Measurements from ENCODE around the gene PARVB. TPM values are rescaled to one million over a fixed set of nuclear protein-coding genes. Genes with fewer than 3 reads are reported as not detected.
A peak's percentile ranks its signal among the peaks of the same experiment; 100 is the strongest.

PARVB gene
- total and polyA plus RNA-seq, 10 of the 15 experiments (the other 5 are each of a cell fraction or from before 2014, with no cell fraction given) = 5.2 to 264 (median 76.0) TPM

GRCh38 chr22:44186737-44187136, 162.6 kb downstream of the PARVB start:
- peaks cover 0 to 2% of the 10 kb centered on the region in 2 experiments; a peak in 1 of 4 replicates for H3K36me3 ChIP-seq (ENCODE audit: control insufficient read depth in 2 of 2, insufficient read depth in 2 of 2, low read length in 1 of 2)
- no peak overlapping the region for H3K27ac ChIP-seq (ENCODE audit: control insufficient read depth, insufficient read depth)
- H4K20me1 ChIP-seq (ENCODE audit: control insufficient read depth, insufficient read depth) = no peaks in the 10 kb centered on the region
- H3K4me1 ChIP-seq (ENCODE audit: control insufficient read depth, insufficient read depth, low read length) = peaks cover 17% of the 10 kb centered on the region
- DNase-seq (ENCODE audit: low read depth, low spot score) (no peak), ATAC-seq (no peak), FAIRE-seq (no peak)
- SMC1A ChIA-PET (ENCODE audit: uncharacterized antibody, unreplicated experiment) = interaction anchor here (0.8 kb wide), 1 partner anchor 99 kb away, joined by 3 read pairs; no protein-coding TSS in a partner anchor
- intact Hi-C loops (cut with micrococcal nuclease; ENCODE audit: unreplicated experiment) = no loop called here
- RAD21 ChIA-PET (ENCODE audit: unreplicated experiment) = no interaction called here
- peaks cover 9% of the 10 kb centered on the region for H3K79me2 ChIP-seq (ENCODE audit: control insufficient read depth, insufficient read depth, low read length)
- no TSS peak for BruUV-seq (replicated peaks)
- no peak overlapping the region for H3K4me3 ChIP-seq
- in situ Hi-C loops (cut with MboI) = no loop called here
- POLR2A ChIA-PET = no interaction called here
- H2AFZ ChIP-seq (ENCODE audit: control insufficient read depth, low read depth, low read length) = no peak overlapping the region
- no peak overlapping the region for H3K9ac ChIP-seq (ENCODE audit: control insufficient read depth, insufficient read depth, low read length)
- H3K4me2 ChIP-seq (ENCODE audit: control insufficient read depth, insufficient read depth) = no peak overlapping the region
- CTCF ChIA-PET = no interaction called here
- no peaks in the 10 kb centered on the region for H3K9me3 ChIP-seq (replicated peaks; ENCODE audit: control insufficient read depth, insufficient read depth, low read length)
- WGBS (ENCODE audit: insufficient coverage, insufficient replicate concordance, low lambda C conversion rate, missing lambda C conversion rate) = 71% methylated on average over 4 of the region's 4 CpGs
- TF ChIP-seq SIN3A (IDR thresholded peaks at IDR 0.05; ENCODE audit: low read depth, low read length) (no peak), WRNIP1 (IDR thresholded peaks at IDR 0.05; ENCODE audit: borderline replicate concordance, low read depth, low read length) (no peak), EGR1 (IDR thresholded peaks at IDR 0.05; ENCODE audit: borderline replicate concordance in 1 of 2, low read depth in 2 of 2, low read length in 2 of 2) (0 out of 3 replicates have a peak, but pooled peaks of 1 of the 2 experiments have one; percentile 12), PML (IDR thresholded peaks at IDR 0.05; ENCODE audit: low read length) (peak; percentile 65; the same call in 1 of the 2 replicates)
- no peaks in the 10 kb centered on the region for H3K27me3 ChIP-seq (replicated peaks in 1 of 2; ENCODE audit: control insufficient read depth in 2 of 2, insufficient read depth in 2 of 2, low read length in 1 of 2)

- in situ Hi-C loops (cut with MboI) = no loop called here
- no peaks in the 10 kb centered on the region for H4K20me1 ChIP-seq (ENCODE audit: control insufficient read depth, insufficient read depth)
- H3K36me3 ChIP-seq (ENCODE audit: control insufficient read depth in 2 of 2, insufficient read depth in 2 of 2, low read length in 1 of 2) = peaks cover 0 to 2% of the 10 kb centered on the region in 2 experiments; a peak in 1 of 4 replicates
- RAD21 ChIA-PET (ENCODE audit: unreplicated experiment) = no interaction called here
- no TSS peak for BruUV-seq (replicated peaks)
- intact Hi-C loops (cut with micrococcal nuclease; ENCODE audit: unreplicated experiment) = no loop called here
- H3K4me1 ChIP-seq (ENCODE audit: control insufficient read depth, insufficient read depth, low read length) = peaks cover 23% of the 10 kb centered on the region
- FAIRE-seq = no peak
- no peak overlapping the region for H2AFZ ChIP-seq (ENCODE audit: control insufficient read depth, low read depth, low read length)
- no peak for ATAC-seq
- no peak overlapping the region for H3K9ac ChIP-seq (ENCODE audit: control insufficient read depth, insufficient read depth, low read length)
- WGBS (ENCODE audit: insufficient coverage, insufficient replicate concordance, low lambda C conversion rate, missing lambda C conversion rate) = 91% methylated on average over 10 of the region's 12 CpGs
- peaks cover under 1% of the 10 kb centered on the region; the same call in 1 of the 2 replicates for H3K79me2 ChIP-seq (ENCODE audit: control insufficient read depth, insufficient read depth, low read length)
- no peak overlapping the region for H3K4me2 ChIP-seq (ENCODE audit: control insufficient read depth, insufficient read depth)
- no peak overlapping the region for H3K27ac ChIP-seq (ENCODE audit: control insufficient read depth, insufficient read depth)
- H3K9me3 ChIP-seq (replicated peaks; ENCODE audit: control insufficient read depth, insufficient read depth, low read length) = no peaks in the 10 kb centered on the region
- CTCF ChIA-PET = no interaction called here
- H3K4me3 ChIP-seq = no peak overlapping the region
- POLR2A ChIA-PET = no interaction called here
- SMC1A ChIA-PET (ENCODE audit: uncharacterized antibody, unreplicated experiment) = no interaction called here
- no peak for DNase-seq (ENCODE audit: low read depth, low spot score)
- no peaks in the 10 kb centered on the region for H3K27me3 ChIP-seq (replicated peaks in 1 of 2; ENCODE audit: control insufficient read depth in 2 of 2, insufficient read depth in 2 of 2, low read length in 1 of 2)
- TF ChIP-seq MXI1 (IDR thresholded peaks at IDR 0.05; ENCODE audit: low read depth, low read length) (no peak), LARP7 (IDR thresholded peaks at IDR 0.05) (no peak), USF1 (IDR thresholded peaks at IDR 0.05; ENCODE audit: borderline replicate concordance, extremely low read length, insufficient read depth, low read depth, low read length) (no peak), POLR2A (IDR thresholded peaks at IDR 0.05; ENCODE audit: low read depth, low read length) (no peak), ELK1 (IDR thresholded peaks at IDR 0.05; ENCODE audit: low read depth, low read length) (no peak), CBX5 (IDR thresholded peaks at IDR 0.05; ENCODE audit: low read depth) (no peak), SREBF1 (IDR thresholded peaks at IDR 0.05; ENCODE audit: low read length) (no peak), ZNF207 (IDR thresholded peaks at IDR 0.05; ENCODE audit: borderline replicate concordance) (no peak), HSF1 (IDR thresholded peaks at IDR 0.05; ENCODE audit: low read depth, low read length) (no peak), POLR2AphosphoS5 (IDR thresholded peaks at IDR 0.05; ENCODE audit: low read length) (no peak), ZBED1 (IDR thresholded peaks at IDR 0.05; ENCODE audit: borderline replicate concordance) (no peak), SP1 (IDR thresholded peaks at IDR 0.05; ENCODE audit: low read depth, low read length) (no peak)
Observed at GRCh38 chr22:44187652-44188230, 163.6 kb downstream of the PARVB start.

Data from GM12878 (cell line).